ENCODE results near the gene LAMA5. TPM values are rescaled to one million over a fixed set of nuclear protein-coding genes. Genes with fewer than 3 reads are reported as not detected.
"Not testable (repeated sequence)": the region's sequence is repeated elsewhere in the genome, so short reads cannot be mapped to it uniquely, and the experiment has no call there.

Gene LAMA5
- total RNA-seq, 1 donor from 2014 or later: 26.2 TPM

GRCh38 chr20:62388839-62389600 lies 21.9 kb upstream of the LAMA5 start:
- no peak for DNase-seq (ENCODE audit: low spot score)

- no peak for DNase-seq (ENCODE audit: low spot score)
Observed at GRCh38 chr20:62387933-62388635, 21.0 kb upstream of the LAMA5 start.

GRCh38 chr20:62387219-62387913 lies 20.3 kb upstream of the LAMA5 start:
- no peak for DNase-seq (ENCODE audit: low spot score)

- DNase-seq (ENCODE audit: low spot score): peak; percentile 94
Observed at GRCh38 chr20:62386383-62387218, 19.5 kb upstream of the LAMA5 start, which contains the start of gene RPS21. Gene RPS21 (plus strand): TSS chr20:62387103. CDS start chr20:62387339, 236 bp downstream.

DNA sequence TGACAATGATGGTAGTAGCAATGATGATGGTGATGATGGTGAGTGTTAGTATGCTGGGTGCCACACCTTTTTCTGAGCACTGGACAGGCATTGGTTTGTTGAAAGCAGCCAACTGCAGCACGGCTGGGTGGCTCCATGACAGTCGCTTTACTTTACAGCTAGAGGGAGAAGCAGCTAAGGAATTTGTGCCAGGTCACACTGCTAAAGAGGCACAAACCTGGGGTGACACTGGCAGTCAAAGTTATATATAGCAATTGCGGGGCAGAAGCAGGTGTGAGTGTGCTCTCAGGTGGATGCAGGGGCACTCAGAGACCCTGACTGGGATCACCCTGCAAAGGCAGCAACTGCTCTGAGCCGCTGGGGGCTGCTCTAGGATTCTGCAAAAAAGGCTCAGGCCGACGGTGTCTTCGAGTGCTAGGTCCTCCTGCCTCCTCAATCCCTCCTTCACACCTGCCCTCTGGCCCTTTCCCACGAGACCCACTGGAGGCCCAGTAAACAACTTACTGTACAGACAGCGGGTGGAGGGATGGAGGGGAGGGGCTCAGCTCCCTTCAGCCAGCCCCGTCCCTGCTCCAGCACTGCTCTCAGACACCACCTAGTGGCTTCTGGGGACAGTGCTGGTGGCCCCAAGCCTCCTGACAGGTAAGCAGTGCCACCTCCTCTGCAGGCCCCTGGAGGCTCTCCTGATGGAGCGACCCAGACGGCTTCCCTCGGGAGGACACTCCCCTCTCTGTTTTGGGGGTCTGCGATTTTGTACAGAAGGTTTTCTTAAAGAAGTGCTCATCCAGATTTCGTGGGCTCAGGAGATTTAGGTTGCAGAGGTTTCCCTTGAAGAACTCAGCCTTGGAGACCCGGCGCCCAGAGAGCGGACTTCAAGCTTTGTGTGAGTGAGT lies 15.4 kb upstream of the LAMA5 start:
- DNase-seq (ENCODE audit: low spot score): peak; percentile 82

- DNase-seq (ENCODE audit: low spot score): no peak
Observed at GRCh38 chr20:62381842-62382241, 14.7 kb upstream of the LAMA5 start.

GRCh38 chr20:62381202-62381797 lies 14.2 kb upstream of the LAMA5 start:
- DNase-seq (ENCODE audit: low spot score): no peak

DNA sequence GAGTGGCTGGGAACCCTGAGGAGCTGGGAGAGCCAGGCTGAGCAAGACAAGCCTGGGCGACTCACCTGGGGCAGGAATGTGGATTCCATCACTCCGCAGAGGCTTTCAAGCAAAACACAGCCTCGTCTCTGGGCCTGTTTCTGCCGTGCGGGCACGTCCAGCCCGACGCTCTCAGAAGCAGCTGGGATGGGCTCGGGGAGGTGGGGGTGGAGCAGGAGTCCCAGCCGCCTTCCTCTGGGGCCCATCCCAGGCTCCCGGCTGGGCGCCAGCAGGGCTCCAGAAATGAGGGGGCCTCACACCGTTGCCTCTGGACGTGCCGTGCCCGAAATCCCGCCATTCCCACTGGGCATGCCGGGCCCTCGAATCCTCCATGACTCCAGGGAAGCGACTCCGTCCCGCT lies 11.1 kb upstream of the LAMA5 start:
- peak; percentile 76 for DNase-seq (ENCODE audit: low spot score)

DNA sequence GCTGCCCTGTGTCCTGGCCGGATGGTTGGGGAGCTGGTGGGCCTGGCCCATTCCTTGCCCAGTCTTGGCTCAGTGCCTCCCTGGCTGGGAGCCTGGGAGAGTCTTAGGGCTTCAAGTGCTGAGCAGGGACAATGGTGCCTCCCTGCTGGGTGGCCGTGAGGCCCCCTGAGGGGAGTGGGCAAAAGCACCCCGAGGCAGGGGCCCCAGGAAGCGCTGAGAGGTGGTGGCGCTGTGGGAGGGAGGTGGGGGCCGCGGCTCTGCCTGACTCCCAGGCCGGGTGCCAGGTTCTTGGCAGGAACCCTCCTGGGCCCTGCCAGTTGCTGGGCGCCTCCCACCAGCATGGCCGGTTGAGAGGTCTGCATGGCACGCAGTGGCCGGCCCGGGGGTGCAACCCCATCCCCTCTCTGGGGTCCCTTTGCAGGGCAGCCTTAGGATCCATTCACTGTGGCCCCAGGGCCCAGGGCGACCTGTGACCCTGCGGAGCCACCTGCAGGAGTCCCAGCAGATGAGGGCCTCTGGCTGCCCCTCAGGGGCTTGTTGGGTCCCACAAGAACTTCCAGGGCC lies 10.6 kb upstream of the LAMA5 start:
- DNase-seq (ENCODE audit: low spot score): no peak

DNA sequence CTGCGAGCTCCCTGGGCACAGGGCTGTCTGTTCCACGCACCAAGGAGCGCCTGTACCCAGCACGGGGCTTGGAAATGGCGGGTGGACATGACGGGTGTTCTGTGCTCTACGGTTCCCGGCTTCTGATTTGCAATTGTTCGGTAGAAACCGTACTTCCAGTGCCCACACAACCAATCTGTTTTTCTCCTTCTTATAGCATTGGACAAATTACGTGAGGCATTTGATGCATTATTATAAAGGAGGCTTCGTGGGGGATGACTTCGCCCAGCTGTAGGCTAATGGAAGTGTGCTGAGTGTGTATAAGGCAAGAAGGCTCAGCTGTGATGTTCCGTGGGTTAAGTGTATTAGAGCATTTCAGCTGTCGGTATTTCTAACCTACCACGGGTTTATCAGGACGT lies 10.0 kb upstream of the LAMA5 start:
- no peak for DNase-seq (ENCODE audit: low spot score)

DNA sequence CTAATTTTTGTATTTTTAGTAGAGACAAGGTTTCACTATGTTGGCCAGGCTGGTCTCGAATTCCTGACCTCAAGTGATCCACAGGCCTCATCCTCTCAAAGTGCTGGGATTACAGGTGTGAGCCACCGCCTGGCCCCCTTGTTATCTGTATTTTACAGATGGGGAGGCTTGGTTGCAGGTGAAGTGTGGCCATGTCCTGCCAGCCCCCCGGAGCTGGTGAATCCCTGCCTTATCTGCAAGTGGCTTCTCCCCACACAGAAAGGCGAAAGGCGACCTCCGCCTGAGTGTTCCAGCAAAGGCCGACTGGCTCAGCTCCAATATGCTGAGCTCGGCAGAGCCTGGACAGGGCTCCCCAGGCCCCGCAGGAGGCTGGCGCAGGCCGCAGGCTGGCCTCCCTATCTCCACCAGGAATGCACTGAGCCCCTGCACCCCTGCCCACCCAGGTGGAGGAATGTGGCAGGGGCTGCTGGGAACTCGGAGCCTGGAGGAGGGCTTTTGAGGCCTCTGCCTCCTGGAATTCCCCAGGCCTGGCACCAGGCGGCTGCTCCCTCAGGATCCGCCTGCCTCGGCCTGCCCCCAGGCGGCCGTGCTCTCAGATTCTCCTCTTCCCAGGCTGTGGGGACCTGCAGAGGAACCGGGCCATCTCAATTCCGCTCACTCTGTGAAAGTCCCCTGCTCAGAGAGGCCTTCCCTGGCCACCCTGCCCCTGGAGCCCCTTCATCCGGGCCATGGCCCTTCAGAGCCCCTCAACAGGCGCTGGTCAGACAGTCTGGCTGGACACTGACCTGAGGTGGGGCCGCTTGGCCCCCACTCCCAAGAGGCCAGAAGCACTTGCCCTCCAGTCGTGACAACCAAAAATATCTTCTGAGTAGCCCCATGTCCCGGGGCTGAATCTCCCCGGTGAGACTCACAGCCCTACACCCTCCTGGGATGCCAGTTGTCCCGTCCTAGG lies 9.3 kb upstream of the LAMA5 start:
- DNase-seq (ENCODE audit: low spot score): peak; percentile 89

- DNase-seq (ENCODE audit: low spot score): no peak
Observed at GRCh38 chr20:62374331-62375152, 7.4 kb upstream of the LAMA5 start.

- DNase-seq (ENCODE audit: low spot score): not testable (repeated sequence)
Observed at GRCh38 chr20:62373631-62374179, 6.6 kb upstream of the LAMA5 start.

- DNase-seq (ENCODE audit: low spot score): no peak
Observed at GRCh38 chr20:62372042-62372993, 5.2 kb upstream of the LAMA5 start.

DNA sequence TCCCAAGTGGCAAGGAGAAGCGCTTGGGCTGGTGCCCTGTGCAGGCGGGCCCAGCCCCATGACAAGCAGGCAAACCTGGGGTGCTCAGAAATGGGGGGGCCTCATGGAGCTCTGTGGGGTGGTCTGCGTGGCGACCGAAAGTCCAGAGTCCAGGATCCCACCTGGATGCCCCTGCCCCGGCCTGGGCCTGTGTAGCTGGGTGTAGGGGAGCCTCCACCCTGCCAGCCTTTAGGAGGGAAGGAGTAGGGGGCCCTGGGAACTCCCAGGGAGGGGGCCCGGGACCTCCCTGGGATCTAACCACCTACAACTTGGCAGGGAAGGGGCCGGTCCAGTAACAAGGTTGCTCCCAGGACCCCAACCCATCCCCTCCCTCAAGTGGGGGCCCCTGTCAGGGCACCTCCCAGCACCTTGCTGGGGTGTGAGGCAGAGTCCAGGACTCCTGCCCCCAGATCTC lies 4.5 kb upstream of the LAMA5 start:
- no peak for DNase-seq (ENCODE audit: low spot score)
